ELF-1 (cell line): ENCODE results near the gene PSME3.
A peak's percentile ranks its signal among the peaks of the same experiment; 100 is the strongest.
"Not testable (repeated sequence)": the region's sequence is repeated elsewhere in the genome, so short reads cannot be mapped to it uniquely, and the experiment has no call there.

Experiments used
- DNase-seq: peaks from one replicate; pipeline ENCODE4 v3.0.0-alpha.2; 2016; ENCODE audit warnings: low read depth, low spot score

PSME3 gene

DNA sequence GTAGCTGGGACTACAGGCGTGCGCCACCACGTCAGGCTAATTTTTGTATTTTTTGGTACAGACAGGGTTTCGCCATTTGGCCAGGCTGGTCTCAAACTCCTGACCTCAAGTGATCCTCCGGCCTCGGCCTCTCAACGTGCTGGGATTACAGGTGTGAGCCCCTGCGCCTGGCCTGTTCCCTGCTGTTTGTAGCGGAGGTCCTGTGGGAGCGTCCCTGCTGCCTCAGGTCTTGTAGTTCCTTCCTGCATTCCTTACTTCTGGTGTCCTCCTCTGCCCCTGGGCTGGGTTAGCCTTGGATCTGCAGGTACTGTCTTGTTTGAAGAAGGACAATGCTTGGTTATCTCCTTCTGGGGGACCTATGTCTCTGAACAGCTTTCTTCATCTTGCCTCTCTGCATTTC lies 43.8 kb downstream of the PSME3 start:
- peak; percentile 65 for DNase-seq

DNA sequence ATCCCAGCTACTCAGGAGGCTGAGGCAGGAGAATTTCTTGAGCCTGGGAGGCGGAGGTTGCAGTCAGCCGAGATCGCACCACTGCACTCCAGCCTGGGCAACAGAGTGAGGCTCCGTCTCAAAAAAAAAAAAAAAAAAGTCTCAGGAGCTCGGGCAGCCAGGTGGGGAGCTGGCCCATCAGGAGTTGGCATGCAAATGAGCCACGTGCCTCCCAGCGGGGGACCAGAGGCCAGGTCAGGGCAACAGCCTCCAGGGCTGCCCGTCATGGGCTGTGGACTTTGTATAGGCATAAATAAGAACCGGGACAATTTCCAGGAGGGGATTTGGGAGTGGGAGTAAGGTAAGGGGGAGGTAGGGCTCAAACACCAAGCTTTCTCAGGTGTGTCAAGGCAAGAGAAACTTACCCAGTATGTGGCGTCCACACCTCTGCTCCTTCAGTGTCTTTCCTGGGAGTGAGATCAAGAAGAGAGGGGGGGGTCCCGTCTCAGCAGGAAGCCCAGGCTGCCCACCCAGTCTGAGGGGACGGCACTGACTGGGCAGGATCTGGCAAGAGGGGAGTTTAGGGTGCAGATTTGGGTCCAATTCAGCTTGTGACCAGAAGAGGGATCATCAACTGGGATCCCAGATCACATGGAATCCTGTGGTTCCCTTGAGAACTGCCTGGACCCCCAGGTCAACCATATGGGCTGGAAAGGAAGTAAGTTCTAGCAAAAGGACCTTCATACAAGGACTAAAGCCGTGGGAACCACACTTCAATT lies 45.1 kb downstream of the PSME3 start:
- peak; percentile 90 for DNase-seq

DNA sequence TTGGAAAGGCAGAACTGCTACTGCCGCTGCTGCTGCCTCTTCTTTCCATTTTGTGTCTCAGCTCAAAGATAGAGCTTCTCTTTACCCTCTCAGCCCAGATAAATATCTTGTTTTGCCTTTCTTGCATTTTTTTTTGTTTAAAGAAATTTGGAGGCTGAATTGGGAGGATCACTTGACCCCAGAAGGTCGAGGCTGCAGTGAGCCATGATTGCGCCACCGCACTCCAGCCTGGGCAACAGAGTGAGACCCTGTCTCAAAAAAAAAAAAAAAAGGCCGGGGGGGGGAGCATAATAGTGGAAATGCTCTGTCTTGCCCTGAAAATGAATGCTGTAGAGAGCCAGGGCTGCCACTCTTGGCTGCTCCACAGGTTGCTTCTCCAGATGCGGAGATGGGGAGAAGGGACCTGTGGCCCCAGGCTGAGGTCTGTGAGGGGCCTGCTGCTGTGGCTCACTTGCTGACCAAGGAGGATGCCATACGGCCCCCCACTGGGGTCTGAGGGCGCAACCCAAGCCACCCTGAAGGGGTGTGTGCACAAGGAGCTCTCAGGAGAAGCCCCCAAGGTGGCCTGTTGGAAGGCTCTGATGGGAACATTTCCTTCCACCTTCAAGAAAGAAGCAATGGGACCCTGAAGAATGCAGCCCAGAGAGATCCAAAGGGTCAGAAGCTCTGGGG lies 45.9 kb downstream of the PSME3 start:
- DNase-seq = no peak

- DNase-seq = no peak
These were observed 46.4 kb downstream of the PSME3 start for GRCh38 chr17:42879596-42879985.

GRCh38 chr17:42880776-42881310 lies 47.6 kb downstream of the PSME3 start:
- DNase-seq = no peak

DNA sequence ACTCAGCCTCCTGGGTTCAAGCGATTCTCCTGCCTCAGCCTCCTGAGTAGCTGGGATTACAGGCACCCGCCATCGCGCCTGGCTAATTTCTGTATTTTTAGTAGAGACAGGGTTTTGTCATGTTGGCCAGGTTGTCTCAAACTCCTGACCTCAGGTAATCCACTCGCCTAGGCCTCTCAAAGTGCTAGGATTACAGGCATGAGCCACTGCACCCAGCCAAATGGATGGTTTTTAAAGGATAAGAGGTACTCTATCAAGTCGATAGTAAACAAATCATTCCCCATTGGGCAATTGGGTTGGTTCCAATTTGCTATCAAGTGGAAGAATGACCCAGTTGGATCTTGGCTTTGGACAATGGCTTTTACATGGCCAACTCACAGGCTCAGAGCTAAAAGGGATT lies 48.5 kb downstream of the PSME3 start:
- not testable (repeated sequence) for DNase-seq

GRCh38 chr17:42882166-42882565 lies 49.0 kb downstream of the PSME3 start:
- DNase-seq = no peak

- no peak for DNase-seq
These were observed 50.8 kb downstream of the PSME3 start for GRCh38 chr17:42883802-42884558.

DNA sequence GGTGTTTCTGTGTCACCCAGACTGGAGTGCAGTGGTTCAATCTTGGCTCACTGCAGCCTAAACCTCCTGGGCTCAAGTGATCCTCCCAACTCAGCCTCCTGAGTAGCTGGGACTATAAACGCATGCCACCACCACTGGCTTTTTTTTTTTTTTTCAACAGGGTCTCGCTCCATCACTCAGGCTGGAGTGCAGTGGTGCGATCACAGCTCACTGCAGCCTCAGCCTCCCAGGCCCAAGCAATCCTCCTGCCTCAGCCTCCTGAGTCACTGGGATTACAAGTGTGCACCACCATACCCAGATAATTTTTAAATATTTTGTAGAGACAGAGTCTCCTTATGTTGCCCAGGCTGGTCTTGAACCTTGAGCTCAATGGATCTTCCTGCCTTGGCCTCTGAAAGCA lies 52.6 kb downstream of the PSME3 start:
- DNase-seq = not testable (repeated sequence)

DNA sequence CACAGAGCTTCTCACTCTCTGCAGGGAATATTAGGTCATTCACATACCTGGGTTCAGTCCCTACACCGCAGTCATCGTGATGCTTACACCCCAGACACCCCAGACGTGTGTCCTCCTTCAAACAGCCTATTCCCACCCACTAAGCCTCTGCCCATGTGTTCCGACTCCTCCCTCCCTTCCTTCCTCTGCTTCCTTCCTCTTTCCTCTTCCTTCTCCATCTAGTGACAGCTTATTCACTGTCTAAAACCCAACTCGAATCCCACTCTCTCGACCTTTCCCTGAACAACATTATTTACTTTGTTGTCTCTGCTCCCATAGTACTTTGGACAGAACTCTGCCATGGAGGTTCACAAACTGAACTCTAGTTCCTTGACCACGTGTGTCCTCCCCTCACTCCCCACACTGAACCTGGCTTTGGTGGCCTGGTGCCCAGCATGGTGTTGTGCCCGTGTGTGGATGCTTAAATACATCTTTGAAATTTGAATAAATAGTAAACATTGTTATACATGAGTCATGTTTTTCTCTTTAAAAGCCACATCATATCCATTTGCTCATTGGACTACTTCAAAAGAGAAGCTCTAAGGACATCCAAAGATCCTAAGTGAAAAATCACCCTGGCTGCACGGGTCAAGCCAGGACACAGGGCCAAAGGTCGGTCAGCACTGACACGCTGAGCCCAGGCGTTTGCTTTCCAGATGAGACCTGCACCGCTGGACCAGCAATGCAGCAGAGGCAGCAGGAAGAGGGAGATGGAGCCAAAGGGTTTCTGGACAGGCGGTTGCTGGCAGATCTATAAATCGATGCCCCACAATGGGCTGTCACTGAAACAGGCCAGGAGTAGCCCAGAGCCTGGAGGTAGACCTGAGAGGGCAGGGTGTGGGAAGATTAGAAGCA lies 53.3 kb downstream of the PSME3 start:
- no peak for DNase-seq

DNA sequence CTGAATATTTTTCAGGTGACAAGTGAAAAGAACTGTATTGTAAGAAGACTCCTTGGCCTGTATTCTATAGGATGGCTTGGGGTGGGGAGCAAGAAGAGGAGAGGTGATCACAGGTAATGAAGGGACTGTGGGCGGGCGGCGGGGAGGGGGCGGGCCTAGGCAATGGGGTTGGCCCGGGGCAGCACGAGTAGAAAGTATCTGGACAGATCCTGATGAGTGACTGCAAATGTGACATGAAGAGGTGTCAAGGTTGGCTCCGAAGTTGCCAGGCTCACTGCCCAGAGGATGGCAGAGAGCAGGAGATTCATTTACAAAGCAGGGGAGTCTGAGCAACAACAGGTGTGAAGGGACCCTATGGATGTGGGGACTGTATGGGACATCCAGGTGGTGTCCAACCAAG lies 56.6 kb downstream of the PSME3 start:
- no peak for DNase-seq

GRCh38 chr17:42891539-42892152 lies 58.4 kb downstream of the PSME3 start:
- DNase-seq = peak; percentile 73

DNA sequence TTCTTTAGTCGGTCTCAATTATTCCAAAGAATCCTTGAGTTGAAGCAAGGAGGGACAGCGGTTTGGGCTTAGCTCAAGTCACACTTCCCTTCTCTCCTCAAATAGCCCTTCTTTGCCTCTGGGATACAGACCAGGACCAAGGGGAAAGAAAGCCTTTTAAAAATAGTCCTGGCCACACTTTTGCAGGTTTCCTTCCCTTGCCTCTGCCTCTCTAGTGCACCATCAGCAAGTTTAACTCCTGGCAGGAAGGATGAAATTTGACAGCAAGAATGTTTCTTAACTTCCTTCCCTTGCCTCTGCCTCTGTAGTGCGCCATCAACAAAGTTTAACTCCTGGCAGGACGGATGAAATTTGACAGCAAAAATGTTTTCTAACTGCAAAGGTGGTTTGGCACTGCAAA lies 60.2 kb downstream of the PSME3 start:
- DNase-seq = no peak
